Activated T-helper 1 cell treated with anti-CD3 and anti-CD28 coated beads, Interleukin-12 subunit alpha, Interleukin-12 subunit beta, Interleukin-2, Interleukin-4 antibody, amounts not matched to agents 30 ng/mL and 10 ng/mL and 1 ng/mL, durations not matched to agents 14 hours and 24 hours and 36 hours (primary cell): ENCODE measurements around the gene SMARCC2. TPM values are rescaled to one million over a fixed set of nuclear protein-coding genes. Genes with fewer than 3 reads are reported as not detected.
"Not testable (repeated sequence)": the region's sequence is repeated elsewhere in the genome, so short reads cannot be mapped to it uniquely, and the experiment has no call there.

ENCODE experiments used
- DNase-seq: peaks from one replicate; pipeline ENCODE4 v3.0.0; 2021; ENCODE audit warnings: low spot score
- H3K27ac Mint-ChIP-seq: one replicate; pipeline ENCODE4 v1.8.0; 2021; ENCODE audit warnings: mild to moderate bottlenecking, mixed read lengths
- H3K27me3 Mint-ChIP-seq: one replicate; pipeline ENCODE4 v1.8.0; 2022; ENCODE audit warnings: mild to moderate bottlenecking, moderate library complexity, mixed read lengths; ENCODE audit not compliant: insufficient read depth
- H3K36me3 Mint-ChIP-seq: one replicate; pipeline ENCODE4 v1.8.0; 2021; ENCODE audit warnings: low read depth, mixed read lengths
- H3K4me1 Mint-ChIP-seq: one replicate; pipeline ENCODE4 v1.8.0; 2021; ENCODE audit warnings: low read depth, mixed read lengths
- H3K4me3 Mint-ChIP-seq: one replicate; pipeline ENCODE4 v1.8.0; 2021; ENCODE audit warnings: mild to moderate bottlenecking, moderate library complexity, mixed read lengths
- H3K9me3 Mint-ChIP-seq: one replicate; pipeline ENCODE4 v1.8.0; 2021; ENCODE audit warnings: mixed read lengths
- intact Hi-C: fragments of 100-400 bp; cut with micrococcal nuclease; formaldehyde crosslinking; loops from one replicate; pipeline ENCODE4 v1.15.1; 2024
- total RNA-seq: library from RNA; stranded (reverse); gene quantifications from 2 replicates; pipeline ENCODE4 v1.2.3, GENCODE V29; 2022

SMARCC2 gene
- total RNA-seq, 1 donor from 2014 or later, result 132 TPM

- no peaks in the 10 kb centered on the region for H3K9me3 Mint-ChIP-seq
- H3K4me3 Mint-ChIP-seq, result no peak overlapping the region
- no peaks in the 10 kb centered on the region for H3K27me3 Mint-ChIP-seq
- H3K4me1 Mint-ChIP-seq, result no peaks in the 10 kb centered on the region
- DNase-seq, result no peak
- intact Hi-C loops, result no loop called here
- no peak overlapping the region for H3K27ac Mint-ChIP-seq
- H3K36me3 Mint-ChIP-seq, result peaks cover 16% of the 10 kb centered on the region
These were observed 13.6 kb upstream of the SMARCC2 start for GRCh38 chr12:56202838-56203237.

GRCh38 chr12:56202366-56202765 is 13.1 kb upstream of the SMARCC2 start:
- Mint-ChIP-seq H3K27me3 (no peaks in the 10 kb centered on the region), H3K36me3 (peaks cover 11% of the 10 kb centered on the region), H3K4me1 (no peaks in the 10 kb centered on the region), H3K27ac (no peak overlapping the region), H3K9me3 (no peaks in the 10 kb centered on the region), H3K4me3 (no peak overlapping the region)
- intact Hi-C loops, result no loop called here
- no peak for DNase-seq

DNA sequence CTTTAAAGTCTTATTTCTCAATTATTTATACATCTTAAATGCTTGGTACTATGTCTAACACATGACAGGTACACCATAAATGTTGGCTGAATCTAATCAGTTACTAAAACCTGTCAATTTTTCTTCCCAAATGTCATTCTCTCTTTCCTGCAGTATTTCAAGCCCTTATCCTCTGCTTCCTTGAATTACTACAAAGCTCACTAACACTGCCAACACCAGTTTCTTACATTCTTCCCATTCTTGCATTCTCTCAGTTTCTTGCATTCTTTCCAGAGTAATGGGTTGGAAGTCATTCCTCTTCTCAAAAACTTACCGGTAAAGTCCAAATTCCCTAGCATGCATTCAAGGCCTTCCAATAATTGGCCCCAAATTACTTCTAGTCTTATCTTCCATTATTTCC is 9.6 kb upstream of the SMARCC2 start:
- Mint-ChIP-seq H3K27me3 (no peaks in the 10 kb centered on the region), H3K36me3 (peaks cover 2% of the 10 kb centered on the region)
- DNase-seq, result no peak

DNA sequence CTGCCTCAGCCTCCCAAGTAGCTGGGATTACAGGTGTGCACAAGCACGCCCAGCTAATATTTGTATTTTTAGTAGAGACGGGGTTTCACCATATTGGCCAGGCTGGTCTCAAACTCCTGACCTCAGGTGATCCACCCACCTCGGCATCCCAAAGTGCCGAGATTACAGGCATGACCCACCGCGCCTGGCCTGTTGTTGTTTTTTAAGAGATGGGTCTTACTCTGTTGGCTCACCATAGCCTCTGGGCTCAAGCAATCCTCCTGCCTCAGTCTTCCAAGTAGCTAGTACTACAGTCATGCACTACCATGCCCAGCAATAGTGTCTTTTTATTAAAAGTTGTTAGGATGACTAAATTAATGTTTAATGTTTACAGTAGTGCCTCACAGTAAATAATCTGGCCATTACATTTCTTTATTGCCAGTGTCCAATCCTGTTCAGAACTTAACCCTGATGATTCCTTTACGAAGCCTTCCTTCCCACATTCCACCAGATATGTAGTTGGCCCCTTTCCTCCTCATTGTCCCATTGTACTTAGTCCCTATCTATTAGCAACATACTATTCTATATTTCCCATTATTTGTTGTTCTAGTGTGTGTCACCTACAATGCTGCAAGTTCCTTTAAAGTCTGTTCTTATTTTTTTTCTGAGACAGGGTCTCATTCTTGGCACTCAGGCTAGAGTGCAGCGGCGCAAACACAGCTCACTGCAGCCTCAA is 8.8 kb upstream of the SMARCC2 start:
- Mint-ChIP-seq H3K9me3 (no peaks in the 10 kb centered on the region), H3K36me3 (peaks cover 2% of the 10 kb centered on the region), H3K4me1 (peaks cover 5% of the 10 kb centered on the region), H3K4me3 (no peak overlapping the region), H3K27ac (no peak overlapping the region), H3K27me3 (no peaks in the 10 kb centered on the region)
- no peak for DNase-seq
- intact Hi-C loops, result no loop called here

More for the DNA sequence above, 9.6 kb upstream of the SMARCC2 start:
- no peaks in the 10 kb centered on the region for H3K9me3 Mint-ChIP-seq
- H3K27ac Mint-ChIP-seq, result no peak overlapping the region
- intact Hi-C loops, result no loop called here
- no peak overlapping the region for H3K4me3 Mint-ChIP-seq
- H3K4me1 Mint-ChIP-seq, result no peaks in the 10 kb centered on the region

DNA sequence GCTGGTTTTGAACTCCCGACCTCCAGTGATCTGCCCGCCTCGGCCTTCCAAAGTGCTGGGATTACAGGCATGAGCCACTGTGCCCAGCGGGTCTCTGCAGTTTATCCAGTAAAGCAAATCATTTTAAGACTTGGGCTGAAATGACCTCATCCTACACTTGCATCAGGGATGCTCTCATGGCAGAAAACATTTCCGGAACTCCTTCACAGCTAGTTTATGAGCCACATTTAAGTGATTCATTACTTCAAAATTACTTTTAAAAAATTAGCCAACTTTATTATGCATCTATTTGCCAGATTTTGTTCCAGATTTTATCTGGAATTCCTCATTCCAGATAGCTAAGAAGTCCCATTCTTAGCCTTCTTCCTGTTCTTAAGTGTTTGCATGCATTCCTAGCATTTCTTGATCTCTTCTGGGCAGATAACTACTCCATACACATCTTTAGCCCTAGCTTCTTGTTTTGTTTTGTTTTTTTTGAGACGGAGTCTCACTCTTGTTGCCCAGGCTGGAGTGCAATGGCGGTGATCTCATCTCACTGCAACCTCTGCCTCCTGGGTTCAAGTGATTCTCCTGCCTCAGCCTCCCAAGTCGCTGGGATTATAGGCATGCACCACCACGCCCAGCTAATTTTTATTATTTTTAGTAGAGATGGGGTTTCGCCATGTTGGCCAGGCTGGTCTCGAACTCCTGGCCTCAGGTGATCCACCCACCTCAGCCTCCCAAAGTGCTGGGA is 7.7 kb upstream of the SMARCC2 start:
- intact Hi-C loops, H3K9me3 Mint-ChIP-seq, H3K36me3 Mint-ChIP-seq, DNase-seq, H3K27me3 Mint-ChIP-seq, H3K27ac Mint-ChIP-seq, H3K4me3 Mint-ChIP-seq: not testable (repeated sequence)
- peaks cover 11% of the 10 kb centered on the region for H3K4me1 Mint-ChIP-seq

DNA sequence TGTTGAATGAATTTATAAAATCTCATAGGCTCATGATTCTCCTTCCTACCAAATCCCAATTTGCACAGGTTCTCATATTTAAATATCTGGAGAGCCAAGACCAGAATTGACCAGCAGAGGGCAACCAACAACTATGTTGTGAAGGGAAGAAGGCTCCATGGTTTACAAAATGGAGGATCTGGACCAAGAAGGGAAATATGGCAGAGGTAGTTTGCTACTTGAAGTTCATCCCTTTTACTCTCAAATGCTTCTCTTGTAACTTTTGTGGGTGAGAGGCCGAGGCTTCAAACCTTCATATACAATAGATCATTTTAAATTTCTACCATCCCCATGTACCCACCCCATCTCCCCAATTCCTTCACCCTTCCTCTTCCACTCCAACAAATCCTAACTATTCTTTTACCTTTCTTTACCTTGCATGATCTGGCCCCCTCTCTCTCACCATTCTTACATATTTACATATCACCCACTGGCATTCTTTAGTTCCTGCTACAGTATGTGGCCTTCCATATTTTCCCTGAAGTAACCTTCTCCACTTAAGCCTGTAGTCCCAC is 3.8 kb upstream of the SMARCC2 start:
- intact Hi-C loops, result loop anchor here (1.0 to 5.0 kb wide), 6 partner anchors 31 to 275 kb away; partner anchors contain the start of genes ANKRD52, APOF, COQ10A and NABP2
- peak; percentile 64 for DNase-seq
- Mint-ChIP-seq H3K27me3 (peaks cover 2% of the 10 kb centered on the region), H3K27ac (peak overlapping the region; percentile 59), H3K36me3 (peaks cover 5% of the 10 kb centered on the region), H3K4me3 (no peak overlapping the region), H3K4me1 (peaks cover 32% of the 10 kb centered on the region), H3K9me3 (no peaks in the 10 kb centered on the region)

DNA sequence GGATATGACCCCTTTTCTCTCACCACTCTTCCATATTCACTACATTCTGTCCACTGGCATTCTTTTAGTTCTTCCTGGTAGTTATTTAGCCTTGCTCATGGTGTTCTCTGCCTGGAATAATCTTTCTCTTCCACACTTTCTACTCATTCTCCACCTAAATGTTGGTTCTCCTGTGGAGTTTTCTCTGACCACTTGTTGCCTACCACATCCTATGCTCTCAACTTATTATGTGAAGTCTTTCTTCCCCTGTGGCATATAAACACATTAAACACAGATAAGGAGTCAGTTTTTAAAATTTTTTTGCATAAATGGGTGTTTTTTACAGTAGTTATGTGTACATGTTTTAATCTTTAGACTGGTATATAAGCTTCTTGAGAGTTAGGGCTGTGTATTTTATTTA is 3.3 kb upstream of the SMARCC2 start:
- H3K27me3 Mint-ChIP-seq, result peaks cover 2% of the 10 kb centered on the region
- intact Hi-C loops, result loop anchor here (2.0 to 5.0 kb wide), 2 partner anchors 74 to 170 kb away; partner anchors contain the start of genes APOF, COQ10A and STAT2
- peaks cover 5% of the 10 kb centered on the region for H3K36me3 Mint-ChIP-seq
- H3K4me1 Mint-ChIP-seq, result peaks cover 37% of the 10 kb centered on the region
- DNase-seq, result no peak
- H3K4me3 Mint-ChIP-seq, result no peak overlapping the region
- H3K27ac Mint-ChIP-seq, result no peak overlapping the region
- no peaks in the 10 kb centered on the region for H3K9me3 Mint-ChIP-seq

GRCh38 chr12:56190695-56191155 is 1.4 kb upstream of the SMARCC2 start:
- peak overlapping the region; percentile 96 for H3K27ac Mint-ChIP-seq
- peaks cover 2% of the 10 kb centered on the region for H3K27me3 Mint-ChIP-seq
- no peak for DNase-seq
- H3K4me1 Mint-ChIP-seq, result peaks cover 53% of the 10 kb centered on the region
- H3K9me3 Mint-ChIP-seq, result no peaks in the 10 kb centered on the region
- intact Hi-C loops, result loop anchor here (1.0 to 5.0 kb wide), 2 partner anchors 38 to 172 kb away; partner anchors contain the start of genes APOF, MYL6B and STAT2
- H3K4me3 Mint-ChIP-seq, result peak overlapping the region; percentile 93
- H3K36me3 Mint-ChIP-seq, result peaks cover 10% of the 10 kb centered on the region

DNA sequence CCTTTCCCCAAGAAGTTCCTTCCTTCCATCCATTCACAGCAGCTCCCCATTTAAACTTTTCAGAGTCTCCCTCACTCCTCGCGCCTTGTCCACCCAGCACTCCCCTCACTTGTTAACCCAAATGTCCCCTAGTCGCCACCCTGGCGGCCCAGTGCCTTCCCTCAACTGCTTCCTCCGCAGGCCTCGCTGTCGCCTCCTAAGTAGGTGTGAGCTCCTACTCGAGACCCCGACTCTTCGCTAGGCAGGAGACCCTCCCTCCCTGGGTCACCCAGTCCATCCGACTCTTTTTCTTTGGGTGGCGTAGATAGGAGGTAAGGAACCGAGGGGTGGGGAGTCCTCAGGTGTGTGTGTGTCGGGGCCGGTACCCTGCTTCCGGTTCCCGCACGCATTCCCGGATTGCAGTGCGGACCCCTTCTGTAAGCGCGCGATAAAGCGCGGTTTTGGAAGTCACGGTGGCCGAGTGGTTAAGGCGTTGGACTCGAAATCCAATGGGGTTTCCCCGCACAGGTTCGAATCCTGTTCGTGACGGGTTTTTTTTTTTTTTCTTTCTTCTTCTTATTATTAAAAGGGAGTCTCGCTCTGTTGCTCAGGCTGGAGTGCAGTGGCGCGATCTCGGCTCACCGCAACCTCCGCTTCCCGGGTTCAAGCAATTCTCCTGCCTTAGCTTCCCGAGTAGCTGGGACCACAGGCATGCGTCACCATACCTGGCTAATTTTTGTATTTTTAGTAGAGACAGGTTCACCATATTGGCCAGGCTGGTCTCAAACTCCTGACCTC is 823 bp upstream of the SMARCC2 start:
- DNase-seq, result peak; percentile 77
- peaks cover 12% of the 10 kb centered on the region for H3K36me3 Mint-ChIP-seq
- H3K4me1 Mint-ChIP-seq, result peaks cover 55% of the 10 kb centered on the region
- peak overlapping the region; percentile 96 for H3K27ac Mint-ChIP-seq
- intact Hi-C loops, result loop anchor here (1.0 to 10.0 kb wide), 7 partner anchors 38 to 451 kb away; partner anchors contain the start of genes APOF, MYL6B, RPS26 and STAT2
- H3K27me3 Mint-ChIP-seq, result peaks cover 2% of the 10 kb centered on the region
- no peaks in the 10 kb centered on the region for H3K9me3 Mint-ChIP-seq
- H3K4me3 Mint-ChIP-seq, result peak overlapping the region; percentile 93

DNA sequence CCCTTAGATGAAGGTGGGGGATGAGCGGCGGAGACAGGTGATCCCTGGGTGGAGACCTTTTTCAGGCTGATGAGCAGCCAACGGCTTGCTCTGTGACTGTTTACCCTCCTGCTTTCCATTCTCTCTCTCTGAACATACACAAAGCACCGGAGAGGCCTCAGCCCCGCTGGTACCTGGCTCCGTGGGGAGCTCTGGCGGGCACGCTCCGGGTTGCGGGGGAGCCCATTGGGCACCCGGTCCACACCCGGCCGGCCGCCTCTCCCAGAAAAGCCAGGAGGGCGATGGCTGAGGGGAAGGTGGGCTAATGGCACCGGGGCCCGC is 545 bp downstream of the SMARCC2 start:
- H3K36me3 Mint-ChIP-seq, result peaks cover 23% of the 10 kb centered on the region
- intact Hi-C loops, result loop anchor here (1.0 to 10.0 kb wide), 6 partner anchors 30 to 450 kb away; partner anchors contain the start of genes MYL6 and RPS26
- DNase-seq, result no peak
- H3K27ac Mint-ChIP-seq, result peak overlapping the region; percentile 92
- H3K4me3 Mint-ChIP-seq, result peak overlapping the region; percentile 95
- peaks cover 55% of the 10 kb centered on the region for H3K4me1 Mint-ChIP-seq
- no peaks in the 10 kb centered on the region for H3K9me3 Mint-ChIP-seq
- peaks cover 2% of the 10 kb centered on the region for H3K27me3 Mint-ChIP-seq

DNA sequence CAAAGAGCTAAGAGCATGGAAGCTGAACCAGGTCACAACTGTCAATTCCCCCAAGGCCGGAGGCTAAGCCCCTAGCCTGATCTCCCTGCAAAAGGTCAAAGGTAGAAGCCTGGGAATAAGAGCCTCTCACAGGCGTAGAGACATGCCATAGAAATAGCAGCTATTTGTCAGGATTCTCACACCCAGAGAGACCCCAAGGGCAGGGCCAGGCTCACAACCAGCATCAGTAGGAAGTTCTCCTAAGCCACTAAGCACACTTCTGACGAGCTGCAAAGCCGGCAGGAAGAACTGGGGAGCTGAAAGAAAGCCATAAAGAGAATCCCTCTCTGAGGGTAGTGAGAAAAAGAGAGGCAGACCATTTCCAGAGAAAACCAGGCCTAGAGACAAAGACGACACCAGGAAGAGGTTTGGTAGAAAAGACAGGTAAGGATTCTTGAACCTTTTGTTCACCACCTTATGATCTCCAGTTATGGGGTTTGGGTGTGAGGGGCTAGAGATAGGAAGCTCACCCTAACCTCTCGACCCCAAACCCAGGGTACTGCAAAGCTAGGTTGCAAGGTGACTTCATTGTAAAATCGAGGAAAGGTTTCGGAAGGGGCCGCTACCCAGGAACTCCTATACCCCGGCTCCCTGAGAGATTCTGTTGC is 1.0 kb downstream of the SMARCC2 start:
- Mint-ChIP-seq H3K9me3 (no peaks in the 10 kb centered on the region), H3K27me3 (peaks cover 2% of the 10 kb centered on the region), H3K4me1 (peaks cover 52% of the 10 kb centered on the region), H3K4me3 (peak overlapping the region; percentile 95), H3K36me3 (peaks cover 24% of the 10 kb centered on the region), H3K27ac (peak overlapping the region; percentile 92)
- no peak for DNase-seq
- intact Hi-C loops, result loop anchor here (1.0 to 10.0 kb wide), 3 partner anchors 30 to 449 kb away; partner anchors contain the start of genes MYL6 and RPS26

DNA sequence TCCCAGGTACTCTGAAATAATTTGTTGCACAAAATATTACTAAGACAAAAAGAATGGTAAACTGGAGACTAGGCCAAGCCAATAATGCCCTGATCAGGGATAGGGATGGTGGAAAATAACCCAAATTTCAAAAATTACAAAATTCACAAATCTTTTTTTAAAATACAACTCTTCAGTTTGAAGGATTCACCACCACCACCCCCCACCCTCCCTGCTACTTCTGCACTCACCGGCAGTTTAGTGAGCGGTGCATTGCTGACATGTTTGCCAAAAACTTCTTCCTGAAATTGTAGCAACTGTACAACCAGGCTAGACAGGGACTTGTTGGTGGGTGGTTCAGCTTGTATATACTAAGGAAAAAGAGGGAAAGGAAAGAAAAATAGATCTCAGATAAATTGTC is 2.3 kb downstream of the SMARCC2 start:
- Mint-ChIP-seq H3K4me1 (peaks cover 43% of the 10 kb centered on the region), H3K36me3 (peaks cover 24% of the 10 kb centered on the region), H3K27me3 (peaks cover 2% of the 10 kb centered on the region), H3K9me3 (no peaks in the 10 kb centered on the region), H3K4me3 (peak overlapping the region; percentile 95), H3K27ac (no peak overlapping the region)
- DNase-seq, result no peak
- intact Hi-C loops, result loop anchor here (10.0 kb wide), 1 partner anchor 142 kb away; the partner anchor contains the start of gene RPS26
